ENCODE measurements around the gene ZNF473. TPM values are rescaled to one million over a fixed set of nuclear protein-coding genes. Genes with fewer than 3 reads are reported as not detected.

Gene ZNF473
- total RNA-seq, 1 donor from 2014 or later, result 11.0 TPM

- no peak for FAIRE-seq
- DNase-seq (ENCODE audit: low spot score in 2 of 2), result no peak
These were observed 23.3 kb upstream of the ZNF473 start for GRCh38 chr19:50002386-50002960.

- no peak for FAIRE-seq
- no peak for DNase-seq (ENCODE audit: low spot score in 2 of 2)
These were observed 22.5 kb upstream of the ZNF473 start for GRCh38 chr19:50003254-50003788.

- DNase-seq (ENCODE audit: low spot score in 2 of 2), result peak in 1 of 2 donors; percentile 64
- FAIRE-seq, result no peak
These were observed 21.9 kb upstream of the ZNF473 start for GRCh38 chr19:50003810-50004419.

- FAIRE-seq (no peak), DNase-seq (ENCODE audit: low spot score in 2 of 2) (no peak)
These were observed 20.4 kb upstream of the ZNF473 start for GRCh38 chr19:50005428-50005827.

- DNase-seq (ENCODE audit: low spot score in 2 of 2), result no peak
- no peak for FAIRE-seq
These were observed 18.6 kb upstream of the ZNF473 start for GRCh38 chr19:50007170-50007569.

- DNase-seq (ENCODE audit: low spot score in 2 of 2) (no peak), FAIRE-seq (no peak)
These were observed 17.9 kb upstream of the ZNF473 start for GRCh38 chr19:50007947-50008346.

GRCh38 chr19:50008532-50008931, 17.3 kb upstream of the ZNF473 start:
- FAIRE-seq (no peak), DNase-seq (ENCODE audit: low spot score in 2 of 2) (no peak)

- DNase-seq (ENCODE audit: low spot score in 2 of 2) (no peak), FAIRE-seq (no peak)
These were observed 9.5 kb upstream of the ZNF473 start for GRCh38 chr19:50016225-50016807.

- no peak for DNase-seq (ENCODE audit: low spot score in 2 of 2)
- no peak for FAIRE-seq
These were observed 5.3 kb upstream of the ZNF473 start for GRCh38 chr19:50020481-50020880.

- FAIRE-seq, result no peak
- DNase-seq (ENCODE audit: low spot score in 2 of 2), result no peak
These were observed 3.0 kb upstream of the ZNF473 start for GRCh38 chr19:50022823-50023222.

GRCh38 chr19:50024719-50025021, 1.1 kb upstream of the ZNF473 start:
- FAIRE-seq (no peak), DNase-seq (ENCODE audit: low spot score in 2 of 2) (no peak)

- DNase-seq (ENCODE audit: low spot score in 2 of 2) (peak; percentile 91 to 98), FAIRE-seq (peak; percentile 91)
These were observed 597 bp upstream of the ZNF473 start, which contains the start of gene VRK3 for GRCh38 chr19:50025022-50025793. TSS of gene VRK3 (minus strand) at chr19:50025372. CDS start at chr19:50016162, 9,210 bp downstream.

GRCh38 chr19:50026550-50026906, 723 bp downstream of the ZNF473 start:
- DNase-seq (ENCODE audit: low spot score in 2 of 2) (no peak), FAIRE-seq (no peak)

GRCh38 chr19:50030225-50030624, 4.4 kb downstream of the ZNF473 start:
- FAIRE-seq (no peak), DNase-seq (ENCODE audit: low spot score in 2 of 2) (no peak)

GRCh38 chr19:50030937-50031336, 5.1 kb downstream of the ZNF473 start:
- FAIRE-seq (no peak), DNase-seq (ENCODE audit: low spot score in 2 of 2) (no peak)

- no peak for DNase-seq (ENCODE audit: low spot score in 2 of 2)
- no peak for FAIRE-seq
These were observed 11.1 kb downstream of the ZNF473 start for GRCh38 chr19:50036908-50037307.

- no peak for DNase-seq (ENCODE audit: low spot score in 2 of 2)
- no peak for FAIRE-seq
These were observed 14.2 kb downstream of the ZNF473 start for GRCh38 chr19:50039968-50040367.

- DNase-seq (ENCODE audit: low spot score in 2 of 2) (no peak), FAIRE-seq (no peak)
These were observed 15.2 kb downstream of the ZNF473 start for GRCh38 chr19:50040967-50041366.

GRCh38 chr19:50042363-50043024, 16.7 kb downstream of the ZNF473 start:
- FAIRE-seq (no peak), DNase-seq (ENCODE audit: low spot score in 2 of 2) (no peak)

- DNase-seq (ENCODE audit: low spot score in 2 of 2), result no peak
- FAIRE-seq, result no peak
These were observed 18.2 kb downstream of the ZNF473 start for GRCh38 chr19:50043967-50044366.

GRCh38 chr19:50044922-50045321, 19.1 kb downstream of the ZNF473 start:
- no peak for FAIRE-seq
- DNase-seq (ENCODE audit: low spot score in 2 of 2), result no peak
